Measurements from ENCODE around the gene DTX1.

The DTX1 gene

DNA sequence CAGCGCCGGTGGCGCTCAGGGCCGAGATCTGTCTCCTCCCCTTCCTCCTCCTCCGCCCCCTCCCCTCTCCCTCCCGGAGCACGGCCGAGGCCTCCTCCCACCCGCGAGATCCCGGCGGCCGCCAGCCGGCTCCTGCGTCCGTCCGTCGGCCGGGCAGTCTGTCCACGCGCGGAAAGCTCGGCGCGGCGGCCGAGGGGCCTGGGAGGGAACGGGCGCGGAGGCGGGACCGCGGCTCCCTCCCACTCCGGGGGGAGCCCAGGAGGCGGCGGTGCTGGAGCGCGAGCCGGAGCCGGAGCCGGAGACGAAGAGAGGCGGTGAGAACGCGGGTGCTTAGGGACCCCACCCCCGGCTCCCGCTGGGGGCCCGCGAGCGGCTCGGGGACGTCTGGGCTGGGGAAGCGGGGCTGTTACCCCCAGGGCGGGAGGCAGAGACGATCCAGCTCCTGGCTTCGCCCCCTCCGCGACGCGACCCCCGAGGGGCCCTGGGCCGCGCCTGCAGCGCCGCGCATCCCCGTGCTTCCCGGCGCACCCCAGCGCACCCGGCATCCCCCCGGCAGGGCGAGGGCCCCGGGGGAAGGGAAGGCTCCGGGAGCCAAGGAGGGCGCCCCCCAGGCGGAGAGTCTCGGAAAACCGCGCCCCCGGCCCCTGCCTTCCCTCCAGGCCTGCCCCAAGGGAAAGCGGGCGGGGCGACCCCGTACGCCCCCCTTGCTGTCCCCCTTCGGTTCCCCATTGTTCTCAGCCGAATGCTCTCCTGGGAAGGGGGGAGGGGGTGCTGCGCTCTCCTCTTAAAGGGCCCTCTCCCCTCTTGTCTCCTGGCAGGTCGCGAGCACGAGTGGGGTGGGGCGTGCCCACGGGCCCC is at the start of gene DTX1:
TSS of gene DTX1 (plus strand) at position 100 of the 858 bp plus-strand sequence. CDS start 1,463 bp downstream, outside the sequence.
- H3K27ac ChIP-seq (ENCODE audit: poor library complexity, severe bottlenecking): no peak within 1 kb of the TSS

GRCh38 chr12:113007166-113007565 is 49.4 kb upstream of the DTX1 start:
- ATAC-seq (ENCODE audit: low read depth): peak; percentile 75
- H3K36me3 ChIP-seq (ENCODE audit: low read depth): no peaks in the 10 kb centered on the region
- DNase-seq (ENCODE audit: low spot score): no peak

More for the DNA sequence above, at the start of gene DTX1:
- Histone ChIP-seq H3K4me3 (ENCODE audit: severe bottlenecking) (peak within 1 kb of the TSS; percentile 15), H3K4me1 (ENCODE audit: insufficient read depth, poor library complexity, severe bottlenecking) (no peaks in the 10 kb centered on the region), H3K27me3 (ENCODE audit: insufficient read depth, poor library complexity, severe bottlenecking) (peaks cover 35% of the 10 kb centered on the region), H3K36me3 (ENCODE audit: low read depth) (no peaks in the 10 kb centered on the region), H3K9me3 (ENCODE audit: severe bottlenecking) (no peaks in the 10 kb centered on the region)
- ATAC-seq (ENCODE audit: low read depth) (peak; percentile 15; the same call in 1 of the 3 replicates), DNase-seq (ENCODE audit: low spot score) (no peak)
- no peak for TF ChIP-seq CTCF (IDR thresholded peaks at IDR 0.05; ENCODE audit: poor library complexity, severe bottlenecking)

GRCh38 chr12:113010701-113011100 is 45.8 kb upstream of the DTX1 start:
- DNase-seq (ENCODE audit: low spot score) (no peak), ATAC-seq (ENCODE audit: low read depth) (no peak)
- no peaks in the 10 kb centered on the region for H3K4me1 ChIP-seq (ENCODE audit: insufficient read depth, poor library complexity, severe bottlenecking)
- no peaks in the 10 kb centered on the region for H3K36me3 ChIP-seq (ENCODE audit: low read depth)
- H3K9me3 ChIP-seq (ENCODE audit: severe bottlenecking): peaks cover 7% of the 10 kb centered on the region
- no peak for TF ChIP-seq CTCF (IDR thresholded peaks at IDR 0.05; ENCODE audit: poor library complexity, severe bottlenecking)
- H3K4me3 ChIP-seq (ENCODE audit: severe bottlenecking): no peak overlapping the region
- H3K27me3 ChIP-seq (ENCODE audit: insufficient read depth, poor library complexity, severe bottlenecking): no peaks in the 10 kb centered on the region
- H3K27ac ChIP-seq (ENCODE audit: poor library complexity, severe bottlenecking): no peak overlapping the region

More at GRCh38 chr12:113007166-113007565, 49.4 kb upstream of the DTX1 start:
- Histone ChIP-seq H3K27ac (ENCODE audit: poor library complexity, severe bottlenecking) (peak overlapping the region; percentile 9), H3K27me3 (ENCODE audit: insufficient read depth, poor library complexity, severe bottlenecking) (no peaks in the 10 kb centered on the region), H3K4me1 (ENCODE audit: insufficient read depth, poor library complexity, severe bottlenecking) (no peaks in the 10 kb centered on the region), H3K9me3 (ENCODE audit: severe bottlenecking) (peaks cover 7% of the 10 kb centered on the region), H3K4me3 (ENCODE audit: severe bottlenecking) (no peak overlapping the region)
- TF ChIP-seq CTCF (IDR thresholded peaks at IDR 0.05; ENCODE audit: poor library complexity, severe bottlenecking): no peak

DNA sequence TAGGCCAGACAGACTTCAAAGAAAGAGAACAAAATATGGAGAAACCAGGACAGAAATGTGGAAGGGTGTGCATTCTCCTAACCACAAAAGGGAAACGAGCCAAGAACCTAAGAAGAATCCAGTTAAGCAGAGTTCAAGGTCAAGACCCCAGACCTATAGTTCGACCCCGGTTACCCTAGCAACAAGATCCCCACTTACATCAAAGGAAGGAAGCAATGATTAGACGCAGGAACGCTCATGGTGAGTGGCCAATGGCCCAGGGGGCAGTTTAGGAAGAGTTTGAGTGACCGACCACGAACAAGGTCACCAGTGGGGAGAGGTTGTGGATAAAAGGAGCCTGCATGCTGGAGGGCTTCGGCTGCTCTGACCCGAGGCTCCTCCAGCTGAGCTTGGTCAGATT is 42.0 kb upstream of the DTX1 start:
- Histone ChIP-seq H3K27ac (ENCODE audit: poor library complexity, severe bottlenecking) (no peak overlapping the region), H3K36me3 (ENCODE audit: low read depth) (no peaks in the 10 kb centered on the region), H3K27me3 (ENCODE audit: insufficient read depth, poor library complexity, severe bottlenecking) (no peaks in the 10 kb centered on the region), H3K9me3 (ENCODE audit: severe bottlenecking) (peaks cover 7% of the 10 kb centered on the region), H3K4me3 (ENCODE audit: severe bottlenecking) (no peak overlapping the region), H3K4me1 (ENCODE audit: insufficient read depth, poor library complexity, severe bottlenecking) (peaks cover 8% of the 10 kb centered on the region)
- no peak for ATAC-seq (ENCODE audit: low read depth)
- no peak for TF ChIP-seq CTCF (IDR thresholded peaks at IDR 0.05; ENCODE audit: poor library complexity, severe bottlenecking)
- DNase-seq (ENCODE audit: low spot score): no peak

DNA sequence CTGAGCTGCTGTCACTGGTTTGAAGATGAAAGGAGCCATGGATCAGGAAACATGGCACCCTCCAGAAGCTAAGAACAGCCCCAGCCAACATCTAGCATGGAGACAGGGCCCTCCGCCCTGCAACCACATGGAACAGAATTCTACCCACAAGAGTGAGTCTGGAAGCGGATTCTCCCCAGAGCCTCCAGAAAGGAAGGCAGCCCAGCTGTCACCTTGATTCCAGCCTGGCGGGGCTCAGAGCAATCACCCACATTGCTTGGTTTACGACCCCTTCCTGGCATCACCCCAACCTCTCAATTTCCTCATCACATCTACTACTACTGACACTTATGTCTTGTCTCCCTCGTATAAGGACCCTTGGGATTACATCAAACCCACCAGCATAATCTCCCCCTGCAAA is 39.7 kb upstream of the DTX1 start:
- no peak overlapping the region for H3K4me3 ChIP-seq (ENCODE audit: severe bottlenecking)
- no peak overlapping the region for H3K27ac ChIP-seq (ENCODE audit: poor library complexity, severe bottlenecking)
- H3K9me3 ChIP-seq (ENCODE audit: severe bottlenecking): no peaks in the 10 kb centered on the region
- DNase-seq (ENCODE audit: low spot score) (no peak), ATAC-seq (ENCODE audit: low read depth) (no peak)
- TF ChIP-seq CTCF (IDR thresholded peaks at IDR 0.05; ENCODE audit: poor library complexity, severe bottlenecking): no peak
- H3K4me1 ChIP-seq (ENCODE audit: insufficient read depth, poor library complexity, severe bottlenecking): peaks cover 16% of the 10 kb centered on the region
- no peaks in the 10 kb centered on the region for H3K36me3 ChIP-seq (ENCODE audit: low read depth)
- H3K27me3 ChIP-seq (ENCODE audit: insufficient read depth, poor library complexity, severe bottlenecking): no peaks in the 10 kb centered on the region
